Measurements from ENCODE around the gene TERT.
"Not testable (repeated sequence)": the region's sequence is repeated elsewhere in the genome, so short reads cannot be mapped to it uniquely, and the experiment has no call there.

The TERT gene

GRCh38 chr5:1235838-1236237 lies 59.0 kb downstream of the TERT start:
- H3K4me3 ChIP-seq (ENCODE audit: low read depth, low read length): no peak overlapping the region
- DNase-seq (ENCODE audit: low read depth): no peak
- TF ChIP-seq CTCF (IDR thresholded peaks at IDR 0.05; ENCODE audit: low read depth, low read length, missing control alignments): no peak

- DNase-seq (ENCODE audit: low read depth): no peak
- H3K4me3 ChIP-seq (ENCODE audit: low read depth, low read length): no peak overlapping the region
- TF ChIP-seq CTCF (IDR thresholded peaks at IDR 0.05; ENCODE audit: low read depth, low read length, missing control alignments): no peak
These were observed 59.5 kb downstream of the TERT start for GRCh38 chr5:1235379-1235778.

- no peak overlapping the region for H3K4me3 ChIP-seq (ENCODE audit: low read depth, low read length)
- no peak for DNase-seq (ENCODE audit: low read depth)
- TF ChIP-seq CTCF (IDR thresholded peaks at IDR 0.05; ENCODE audit: low read depth, low read length, missing control alignments): no peak
These were observed 62.1 kb downstream of the TERT start for GRCh38 chr5:1232780-1233179.

GRCh38 chr5:1231354-1231905 lies 63.4 kb downstream of the TERT start:
- TF ChIP-seq CTCF (IDR thresholded peaks at IDR 0.05; ENCODE audit: low read depth, low read length, missing control alignments): no peak
- no peak for DNase-seq (ENCODE audit: low read depth)
- H3K4me3 ChIP-seq (ENCODE audit: low read depth, low read length): no peak overlapping the region

GRCh38 chr5:1230551-1230950 lies 64.3 kb downstream of the TERT start:
- no peak overlapping the region for H3K4me3 ChIP-seq (ENCODE audit: low read depth, low read length)
- no peak for DNase-seq (ENCODE audit: low read depth)
- no peak for TF ChIP-seq CTCF (IDR thresholded peaks at IDR 0.05; ENCODE audit: low read depth, low read length, missing control alignments)

- no peak for TF ChIP-seq CTCF (IDR thresholded peaks at IDR 0.05; ENCODE audit: low read depth, low read length, missing control alignments)
- no peak overlapping the region for H3K4me3 ChIP-seq (ENCODE audit: low read depth, low read length)
- DNase-seq (ENCODE audit: low read depth): no peak
These were observed 65.0 kb downstream of the TERT start for GRCh38 chr5:1229822-1230221.

GRCh38 chr5:1229023-1229422 lies 65.8 kb downstream of the TERT start:
- not testable (repeated sequence) for H3K4me3 ChIP-seq (ENCODE audit: low read depth, low read length); DNase-seq (ENCODE audit: low read depth)

All from GM12864 (cell line).